Stimulated activated CD8-positive, alpha-beta memory T cell treated with anti-CD3 and anti-CD28 coated beads, Interleukin-2, amount 100 ng/mL, for 1 hour (primary cell): ENCODE measurements around the gene ABCD1.

ENCODE experiments used
- DNase-seq, 2 donors: peaks; one replicate each; pipeline ENCODE4 v3.0.0-alpha.2; 2020; ENCODE audit warnings: low read depth in 2 of 2

The ABCD1 gene

GRCh38 chrX:153762626-153763173 is 38.0 kb downstream of the ABCD1 start:
- DNase-seq = no peak

GRCh38 chrX:153763298-153763932 is 38.8 kb downstream of the ABCD1 start:
- no peak for DNase-seq

- DNase-seq = peak; percentile 50 to 60
Observed at GRCh38 chrX:153763989-153764755, 39.5 kb downstream of the ABCD1 start, which contains the start of gene PLXNB3. Gene PLXNB3, plus strand, starts transcription at chrX:153764249. Its CDS starts 1,287 bp downstream, at chrX:153765536.

- no peak for DNase-seq
Observed at GRCh38 chrX:153764786-153765137, 40.1 kb downstream of the ABCD1 start.

GRCh38 chrX:153765138-153766079 is 40.8 kb downstream of the ABCD1 start:
- DNase-seq = no peak

GRCh38 chrX:153766098-153766817 is 41.6 kb downstream of the ABCD1 start:
- peak in 1 of 2 donors; percentile 12 for DNase-seq

GRCh38 chrX:153766871-153767673 is 42.4 kb downstream of the ABCD1 start:
- no peak for DNase-seq

- no peak for DNase-seq
Observed at GRCh38 chrX:153767674-153768055, 43.0 kb downstream of the ABCD1 start.

- no peak for DNase-seq
Observed at GRCh38 chrX:153768311-153769157, 43.9 kb downstream of the ABCD1 start.

GRCh38 chrX:153769158-153769864 is 44.7 kb downstream of the ABCD1 start:
- DNase-seq = no peak

GRCh38 chrX:153769865-153770600 is 45.4 kb downstream of the ABCD1 start:
- no peak for DNase-seq

- DNase-seq = no peak
Observed at GRCh38 chrX:153770601-153771414, 46.2 kb downstream of the ABCD1 start.

GRCh38 chrX:153771415-153772315 is 47.0 kb downstream of the ABCD1 start:
- no peak for DNase-seq

GRCh38 chrX:153772316-153773217 is 47.9 kb downstream of the ABCD1 start:
- no peak for DNase-seq

GRCh38 chrX:153773218-153773611 is 48.6 kb downstream of the ABCD1 start:
- DNase-seq = no peak
